ENCODE results near the gene MAD1L1.

GRCh38 chr7:2163600-2164555 lies 68.9 kb downstream of the MAD1L1 start:
- TF ChIP-seq, protein P1, sequence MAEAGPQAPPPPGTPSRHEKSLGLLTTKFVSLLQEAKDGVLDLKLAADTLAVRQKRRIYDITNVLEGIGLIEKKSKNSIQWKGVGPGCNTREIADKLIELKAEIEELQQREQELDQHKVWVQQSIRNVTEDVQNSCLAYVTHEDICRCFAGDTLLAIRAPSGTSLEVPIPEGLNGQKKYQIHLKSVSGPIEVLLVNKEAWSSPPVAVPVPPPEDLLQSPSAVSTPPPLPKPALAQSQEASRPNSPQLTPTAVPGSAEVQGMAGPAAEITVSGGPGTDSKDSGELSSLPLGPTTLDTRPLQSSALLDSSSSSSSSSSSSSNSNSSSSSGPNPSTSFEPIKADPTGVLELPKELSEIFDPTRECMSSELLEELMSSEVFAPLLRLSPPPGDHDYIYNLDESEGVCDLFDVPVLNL (CRISPR knock-in tag; IDR thresholded peaks at IDR 0.05; ENCODE audit: borderline replicate concordance, low read depth), result no peak
- TF ChIP-seq, protein P2, sequence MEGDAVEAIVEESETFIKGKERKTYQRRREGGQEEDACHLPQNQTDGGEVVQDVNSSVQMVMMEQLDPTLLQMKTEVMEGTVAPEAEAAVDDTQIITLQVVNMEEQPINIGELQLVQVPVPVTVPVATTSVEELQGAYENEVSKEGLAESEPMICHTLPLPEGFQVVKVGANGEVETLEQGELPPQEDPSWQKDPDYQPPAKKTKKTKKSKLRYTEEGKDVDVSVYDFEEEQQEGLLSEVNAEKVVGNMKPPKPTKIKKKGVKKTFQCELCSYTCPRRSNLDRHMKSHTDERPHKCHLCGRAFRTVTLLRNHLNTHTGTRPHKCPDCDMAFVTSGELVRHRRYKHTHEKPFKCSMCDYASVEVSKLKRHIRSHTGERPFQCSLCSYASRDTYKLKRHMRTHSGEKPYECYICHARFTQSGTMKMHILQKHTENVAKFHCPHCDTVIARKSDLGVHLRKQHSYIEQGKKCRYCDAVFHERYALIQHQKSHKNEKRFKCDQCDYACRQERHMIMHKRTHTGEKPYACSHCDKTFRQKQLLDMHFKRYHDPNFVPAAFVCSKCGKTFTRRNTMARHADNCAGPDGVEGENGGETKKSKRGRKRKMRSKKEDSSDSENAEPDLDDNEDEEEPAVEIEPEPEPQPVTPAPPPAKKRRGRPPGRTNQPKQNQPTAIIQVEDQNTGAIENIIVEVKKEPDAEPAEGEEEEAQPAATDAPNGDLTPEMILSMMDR (IDR thresholded peaks at IDR 0.05), result no peak
- TF ChIP-seq ELF4 (CRISPR knock-in tag; IDR thresholded peaks at IDR 0.05; ENCODE audit: low read depth), result no peak
- no peak for TF ChIP-seq ATF3 (CRISPR knock-in tag; conservative IDR thresholded peaks at IDR 0.05)
- TF ChIP-seq MXD4 (CRISPR knock-in tag; IDR thresholded peaks at IDR 0.05; ENCODE audit: borderline replicate concordance), result no peak
- TF ChIP-seq ZSCAN18 (CRISPR knock-in tag; IDR thresholded peaks at IDR 0.05), result no peak
- no peak for TF ChIP-seq TEAD4 (CRISPR knock-in tag; IDR thresholded peaks at IDR 0.05)
- TF ChIP-seq CREB1 (CRISPR knock-in tag; IDR thresholded peaks at IDR 0.05), result no peak
- no peak for TF ChIP-seq ESRRA (CRISPR knock-in tag; IDR thresholded peaks at IDR 0.05; ENCODE audit: borderline replicate concordance)
- TF ChIP-seq, protein P3, sequence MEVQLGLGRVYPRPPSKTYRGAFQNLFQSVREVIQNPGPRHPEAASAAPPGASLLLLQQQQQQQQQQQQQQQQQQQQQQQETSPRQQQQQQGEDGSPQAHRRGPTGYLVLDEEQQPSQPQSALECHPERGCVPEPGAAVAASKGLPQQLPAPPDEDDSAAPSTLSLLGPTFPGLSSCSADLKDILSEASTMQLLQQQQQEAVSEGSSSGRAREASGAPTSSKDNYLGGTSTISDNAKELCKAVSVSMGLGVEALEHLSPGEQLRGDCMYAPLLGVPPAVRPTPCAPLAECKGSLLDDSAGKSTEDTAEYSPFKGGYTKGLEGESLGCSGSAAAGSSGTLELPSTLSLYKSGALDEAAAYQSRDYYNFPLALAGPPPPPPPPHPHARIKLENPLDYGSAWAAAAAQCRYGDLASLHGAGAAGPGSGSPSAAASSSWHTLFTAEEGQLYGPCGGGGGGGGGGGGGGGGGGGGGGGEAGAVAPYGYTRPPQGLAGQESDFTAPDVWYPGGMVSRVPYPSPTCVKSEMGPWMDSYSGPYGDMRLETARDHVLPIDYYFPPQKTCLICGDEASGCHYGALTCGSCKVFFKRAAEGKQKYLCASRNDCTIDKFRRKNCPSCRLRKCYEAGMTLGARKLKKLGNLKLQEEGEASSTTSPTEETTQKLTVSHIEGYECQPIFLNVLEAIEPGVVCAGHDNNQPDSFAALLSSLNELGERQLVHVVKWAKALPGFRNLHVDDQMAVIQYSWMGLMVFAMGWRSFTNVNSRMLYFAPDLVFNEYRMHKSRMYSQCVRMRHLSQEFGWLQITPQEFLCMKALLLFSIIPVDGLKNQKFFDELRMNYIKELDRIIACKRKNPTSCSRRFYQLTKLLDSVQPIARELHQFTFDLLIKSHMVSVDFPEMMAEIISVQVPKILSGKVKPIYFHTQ (CRISPR knock-in tag; IDR thresholded peaks at IDR 0.05), result no peak
- no peak for TF ChIP-seq NR2C2 (CRISPR knock-in tag; IDR thresholded peaks at IDR 0.05)
